ENCODE results near the gene YDJC.
A peak's percentile ranks its signal among the peaks of the same experiment; 100 is the strongest.
"Not testable (repeated sequence)": the region's sequence is repeated elsewhere in the genome, so short reads cannot be mapped to it uniquely, and the experiment has no call there.

Gene YDJC

DNA sequence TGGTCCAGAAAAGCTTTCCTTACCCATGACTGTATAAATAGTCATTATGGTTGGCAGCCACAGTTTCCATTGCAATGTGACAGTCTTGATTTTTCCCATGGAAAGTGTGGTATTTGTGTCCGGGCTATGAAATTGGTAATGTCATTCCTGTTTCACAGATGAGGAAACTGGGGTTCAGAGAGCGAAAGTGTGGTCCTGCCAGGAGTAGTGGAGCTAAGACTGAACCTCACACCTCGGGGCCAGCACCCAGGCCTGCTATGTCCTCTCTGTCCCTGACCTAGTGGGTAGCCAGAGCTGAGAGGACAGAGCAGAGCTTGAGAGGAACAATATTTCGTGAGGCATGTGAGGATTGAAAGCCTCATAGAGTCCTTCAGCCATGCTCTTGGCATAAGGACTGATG, 1.2 kb upstream of the YDJC start:
- no peak for DNase-seq

DNA sequence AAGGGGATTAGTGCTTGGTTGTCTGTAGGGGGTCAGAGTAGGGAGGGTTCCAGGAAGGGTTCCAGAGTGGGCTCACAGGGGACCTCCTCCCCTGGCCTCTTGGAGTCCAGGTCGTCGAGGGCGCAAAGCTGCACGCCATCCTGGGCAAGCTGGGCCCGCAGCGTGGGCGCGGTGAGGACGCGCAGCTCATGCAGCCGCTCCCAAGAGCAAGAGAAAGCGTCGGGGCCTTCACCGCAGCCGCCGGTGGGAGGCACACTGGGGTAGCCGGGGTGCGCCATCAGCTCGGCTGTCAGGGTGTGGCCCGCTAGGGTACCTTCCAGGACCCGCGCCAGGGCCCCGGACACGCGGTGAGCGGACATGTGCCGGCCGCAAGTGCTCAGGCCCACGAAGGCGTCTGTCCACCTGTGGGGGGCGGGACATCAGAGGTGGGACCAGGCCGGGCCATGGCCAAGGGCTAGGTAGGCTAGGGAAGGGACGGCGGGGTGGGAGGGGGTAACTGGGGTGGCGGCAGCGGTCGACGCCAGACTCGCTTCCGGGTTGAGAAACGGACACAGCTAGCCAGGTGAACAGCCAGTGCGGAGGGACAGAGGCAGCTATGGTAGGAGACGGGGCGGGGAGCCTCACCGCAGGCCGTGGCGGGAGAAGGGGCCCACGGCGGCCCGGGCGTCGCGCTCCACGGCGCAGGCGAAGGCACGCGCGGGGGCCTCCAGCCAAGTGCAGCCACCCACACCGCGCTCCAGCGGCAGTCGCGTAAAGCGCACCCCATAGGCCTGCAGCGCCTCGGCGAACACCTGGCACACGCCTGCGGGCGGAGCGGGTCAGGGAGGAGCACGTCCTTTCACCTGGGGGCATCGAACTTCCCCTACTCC, 1.2 kb downstream of the YDJC start:
- DNase-seq, result no peak

DNA sequence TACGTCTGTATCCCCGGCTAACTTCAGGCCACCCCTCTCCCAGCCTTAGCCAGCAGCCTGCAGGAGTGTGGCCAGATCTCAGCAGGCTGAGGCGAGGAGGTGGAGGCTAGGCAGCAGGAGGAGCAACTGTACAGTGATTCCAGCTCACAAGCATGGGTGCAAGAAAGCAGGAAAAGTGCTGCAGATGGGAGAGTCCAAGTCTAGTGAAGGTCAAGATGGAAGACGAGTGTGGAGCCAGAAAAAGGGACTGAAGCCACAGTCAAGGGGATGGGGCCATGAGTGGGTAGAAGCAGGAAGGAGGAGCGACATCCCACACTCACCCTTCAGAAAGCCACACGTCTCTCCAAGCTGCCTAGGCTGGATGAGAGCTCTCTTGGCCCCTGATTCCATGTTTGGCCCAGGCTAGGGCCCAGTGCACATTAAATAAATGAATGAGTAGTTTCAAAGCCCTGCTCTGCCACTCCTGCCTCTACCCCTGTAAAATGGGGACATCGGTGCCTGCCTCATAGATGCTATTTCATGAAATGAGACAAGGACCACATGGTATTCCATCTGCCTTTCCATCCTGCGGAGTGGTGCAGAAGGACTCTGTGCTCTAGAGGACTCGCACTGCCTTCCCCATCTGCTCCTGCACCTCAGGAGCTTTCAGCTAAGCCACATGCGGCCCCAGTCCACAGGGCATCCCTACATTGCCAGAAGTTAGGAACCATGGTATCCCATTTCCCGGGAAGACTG, 2.9 kb downstream of the YDJC start:
- no peak for DNase-seq

DNA sequence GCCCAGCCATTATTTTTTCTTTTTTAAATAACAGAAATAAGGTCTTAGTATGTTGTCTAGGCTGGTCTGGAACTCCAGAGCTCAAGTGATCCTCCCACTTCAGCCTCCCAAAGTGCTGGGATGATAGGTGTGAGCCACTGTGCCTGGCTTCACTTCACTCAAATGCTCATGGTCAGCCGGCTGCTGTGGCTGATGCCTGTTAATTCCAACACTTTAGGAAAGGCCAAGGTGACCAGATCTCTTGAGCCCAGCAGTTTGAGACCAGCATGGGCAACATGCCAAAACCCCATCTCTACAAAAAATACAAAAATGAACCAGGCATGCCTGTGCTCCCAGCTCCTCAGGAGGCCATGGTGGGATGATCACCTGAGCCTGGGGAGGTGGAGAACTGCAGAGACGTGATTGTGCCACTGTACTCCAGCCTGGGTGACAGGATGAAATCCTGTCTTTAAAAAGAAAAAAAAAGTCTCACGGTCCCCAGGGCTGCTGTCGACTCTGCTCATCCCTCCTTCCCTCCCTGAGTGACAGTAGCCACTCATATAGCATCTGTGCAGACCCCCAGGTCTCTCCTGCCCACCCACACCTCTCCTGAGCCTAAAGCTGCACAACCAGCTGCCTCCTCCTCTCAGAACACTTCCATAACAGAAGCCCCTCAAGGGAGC, 3.6 kb downstream of the YDJC start:
- no peak for DNase-seq

DNA sequence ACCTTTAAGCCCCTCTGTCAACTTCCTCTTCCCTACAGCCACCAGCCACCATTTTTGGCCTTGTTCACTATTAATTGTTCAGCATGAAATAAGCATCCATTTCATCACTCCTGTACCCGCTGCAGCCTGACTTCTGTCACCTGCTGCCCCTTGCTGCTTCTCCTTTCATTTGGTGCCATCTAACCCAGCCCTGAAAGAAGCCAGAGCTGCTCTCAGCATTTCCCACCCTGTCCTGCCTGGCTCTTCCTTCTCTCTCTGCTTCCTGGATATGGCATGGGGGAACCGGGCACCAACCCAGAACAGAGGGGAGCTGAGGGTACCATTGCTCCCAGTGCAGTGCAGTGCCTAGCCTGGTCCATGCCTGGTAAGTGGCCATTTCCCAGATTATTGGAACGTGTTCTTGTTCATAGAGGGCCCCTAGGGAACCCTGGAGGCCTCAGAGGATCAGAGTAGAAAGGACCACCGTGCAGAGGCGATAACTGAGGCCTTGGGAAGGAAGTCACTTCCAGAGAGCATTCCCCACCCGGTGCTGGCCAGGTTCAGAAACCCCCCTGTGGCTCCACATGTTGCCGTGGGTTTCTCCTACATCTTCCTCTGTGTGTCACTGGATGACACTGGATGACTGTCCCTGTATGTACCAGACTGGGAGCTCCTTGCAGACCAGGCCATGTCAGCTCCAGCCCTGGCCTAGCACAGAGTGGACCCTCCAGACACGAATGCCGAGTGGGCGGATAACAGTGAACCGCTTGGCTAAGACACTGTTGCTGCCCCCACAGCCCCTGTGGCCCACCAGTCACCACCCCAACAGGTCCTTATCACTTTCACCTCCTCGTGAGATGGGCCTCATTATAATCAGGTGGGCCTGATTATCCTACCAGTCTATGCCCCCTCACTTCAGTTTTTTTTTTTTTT, 4.7 kb downstream of the YDJC start:
- no peak for DNase-seq

DNA sequence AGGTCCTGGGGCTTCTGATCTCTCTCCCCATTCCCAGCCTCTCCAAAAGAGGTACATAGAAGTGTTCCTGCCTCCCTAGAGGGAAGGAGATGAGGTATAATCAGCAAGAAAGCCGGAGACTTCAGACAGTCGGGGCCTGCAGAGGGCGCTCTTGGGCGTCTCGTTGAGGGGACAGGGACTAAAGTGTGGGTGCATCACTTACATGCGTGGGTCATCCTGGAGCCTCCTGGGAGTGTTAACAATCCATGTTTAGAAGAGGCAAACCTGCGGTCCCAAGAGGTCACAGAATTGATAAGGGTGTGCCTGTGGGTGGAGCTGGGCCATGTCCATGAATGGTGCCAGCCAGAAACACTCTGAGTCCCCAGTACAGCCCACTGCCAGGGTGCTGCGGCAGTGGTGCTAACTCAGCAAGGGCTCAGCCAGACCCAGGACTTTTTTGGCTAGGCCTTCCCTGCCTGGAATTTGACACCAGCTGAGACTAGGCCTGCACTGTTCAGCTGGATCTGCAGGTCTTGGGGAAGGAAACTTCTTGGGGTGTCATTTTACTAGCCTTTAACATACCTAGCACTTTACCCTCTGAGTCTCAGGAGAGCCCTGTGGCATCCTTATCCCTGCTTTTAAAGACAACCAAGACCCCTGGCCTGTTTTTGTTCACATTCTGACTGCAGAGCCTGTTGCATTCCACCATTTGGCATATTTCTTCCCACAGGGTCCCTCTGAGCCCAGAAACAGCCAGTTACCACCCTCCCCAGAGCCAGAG, 5.5 kb downstream of the YDJC start:
- DNase-seq, result peak; percentile 40

DNA sequence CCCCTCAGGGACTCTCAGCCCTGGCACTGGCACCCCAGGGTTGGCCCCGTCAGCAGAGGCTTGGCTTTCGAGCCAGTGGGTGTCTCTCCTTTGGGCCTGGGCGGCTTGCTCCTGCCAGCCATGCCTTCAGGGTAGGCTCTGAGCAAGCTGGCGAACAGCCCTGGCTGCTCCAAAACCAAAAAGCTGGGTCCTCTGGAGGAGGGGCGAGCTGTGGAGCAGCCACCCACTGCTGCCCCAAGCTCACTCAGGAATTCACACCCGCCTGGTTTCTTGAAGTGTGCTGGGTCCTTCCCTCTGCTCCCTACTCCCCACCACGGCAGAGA, 6.2 kb downstream of the YDJC start:
- no peak for DNase-seq

DNA sequence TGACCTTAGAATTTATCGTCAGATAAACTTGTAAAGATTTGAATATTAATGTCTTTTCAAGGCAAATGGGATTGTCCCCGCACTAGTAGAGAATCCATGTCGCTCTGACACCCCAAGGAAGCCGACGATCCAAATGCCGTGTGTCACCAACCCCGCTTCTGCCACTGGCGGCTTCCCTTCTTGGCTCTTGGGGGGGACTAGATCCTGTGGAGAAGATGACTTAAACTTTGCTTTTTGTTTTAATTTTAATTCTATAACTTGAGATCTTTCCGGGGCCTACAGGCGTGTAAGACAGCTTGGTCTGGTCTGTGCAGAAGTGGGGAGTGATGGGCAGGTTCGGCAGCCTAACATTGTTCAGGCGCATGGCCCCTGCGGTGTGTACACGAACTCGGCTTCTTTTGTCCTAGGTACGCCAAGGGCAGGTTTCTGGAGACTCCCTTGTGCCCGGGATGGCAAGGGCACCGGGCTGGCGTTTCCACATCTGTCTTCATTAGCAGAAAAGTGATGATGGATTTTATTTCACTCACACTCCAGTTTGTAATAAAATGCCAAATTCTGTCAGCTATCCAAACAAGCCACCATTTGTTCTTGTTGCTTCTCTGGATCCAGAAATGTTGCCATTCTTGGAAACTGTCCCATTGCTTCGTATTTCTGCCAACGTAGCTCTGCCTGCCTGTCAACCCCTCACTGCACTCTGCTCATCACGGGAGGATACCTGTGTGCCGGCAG, 6.7 kb downstream of the YDJC start:
- DNase-seq, result no peak

DNA sequence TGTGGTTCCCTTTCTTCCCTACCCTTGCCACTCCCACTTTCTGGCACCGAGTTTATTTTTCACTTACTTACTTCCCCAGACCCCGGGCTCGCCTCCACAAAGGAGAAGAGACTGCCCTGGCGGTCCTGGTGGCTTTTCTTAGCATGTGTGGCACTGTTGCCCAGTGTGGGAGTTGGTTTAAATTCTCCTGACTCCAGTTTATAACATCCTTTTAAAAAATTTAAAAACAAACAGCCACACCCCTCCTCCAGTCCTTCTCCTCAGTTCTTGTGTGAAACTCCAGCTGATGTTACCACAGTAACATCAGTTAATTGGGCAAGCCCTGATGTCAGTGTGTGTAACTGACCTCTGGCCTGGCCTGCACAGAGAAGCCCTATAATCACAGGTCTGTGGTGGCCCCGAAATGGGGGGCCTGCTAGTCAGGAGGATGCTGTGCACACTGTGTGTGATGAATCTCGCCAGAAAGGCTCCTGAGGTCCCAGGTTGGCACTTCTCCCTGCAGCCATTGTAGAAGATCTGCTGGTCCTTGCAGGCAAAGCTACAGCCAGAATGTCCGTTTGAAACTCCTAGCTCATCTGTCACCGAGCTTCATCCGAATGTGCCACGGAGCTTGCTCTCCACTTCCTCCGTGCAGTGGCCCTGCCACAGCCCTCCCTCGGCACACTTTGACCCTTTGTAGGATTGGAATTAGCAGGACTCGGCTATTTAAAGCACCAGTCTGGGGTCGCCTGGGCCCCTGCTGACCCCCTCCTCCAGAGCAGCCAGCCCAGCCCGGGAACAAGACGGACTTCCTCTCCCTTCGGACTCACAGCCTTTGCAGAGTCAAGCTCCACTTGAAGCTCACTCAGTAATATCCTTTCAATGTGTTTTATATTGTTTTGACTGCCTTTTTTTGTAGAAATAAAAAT, 7.6 kb downstream of the YDJC start:
- DNase-seq, result no peak

DNA sequence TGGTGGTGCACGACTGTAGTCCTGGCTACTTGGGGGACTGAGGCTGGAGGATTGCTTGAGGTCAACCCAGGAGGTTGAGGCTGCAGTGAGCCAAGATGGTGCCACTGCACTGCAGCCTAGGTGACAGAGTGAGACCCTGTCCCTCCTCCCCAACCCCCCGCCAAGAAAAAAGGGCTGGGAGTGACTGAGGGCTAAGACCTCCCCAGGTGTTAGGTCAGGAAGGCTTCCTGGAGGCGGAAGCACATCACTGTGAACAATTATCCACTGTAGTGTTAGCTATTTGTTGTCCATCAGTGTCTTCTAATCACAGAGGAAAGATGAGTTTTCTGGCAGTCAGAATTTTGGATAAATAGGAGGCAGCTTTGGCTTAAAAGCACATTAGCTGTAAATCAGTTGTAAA, 8.8 kb downstream of the YDJC start:
- no peak for DNase-seq

DNA sequence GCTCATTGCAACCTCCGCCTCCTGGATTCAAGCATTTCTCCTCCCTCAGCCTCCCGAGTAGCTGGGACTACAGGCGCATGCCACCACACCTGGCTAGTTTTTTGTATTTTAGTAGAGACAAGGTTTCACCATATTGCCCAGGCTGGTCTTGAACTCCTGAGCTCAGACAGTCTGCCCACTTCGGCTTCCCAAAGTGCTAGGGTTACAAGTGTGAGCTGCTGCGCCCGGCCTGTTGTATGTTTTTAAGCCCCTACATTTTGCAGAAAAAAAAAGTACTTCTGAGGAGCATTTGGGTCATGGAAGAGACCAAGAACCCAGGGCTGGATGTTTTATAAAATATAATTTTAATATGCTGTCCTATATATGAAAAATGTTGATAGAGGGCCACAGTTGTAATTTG, 12.5 kb downstream of the YDJC start:
- DNase-seq, result not testable (repeated sequence)

DNA sequence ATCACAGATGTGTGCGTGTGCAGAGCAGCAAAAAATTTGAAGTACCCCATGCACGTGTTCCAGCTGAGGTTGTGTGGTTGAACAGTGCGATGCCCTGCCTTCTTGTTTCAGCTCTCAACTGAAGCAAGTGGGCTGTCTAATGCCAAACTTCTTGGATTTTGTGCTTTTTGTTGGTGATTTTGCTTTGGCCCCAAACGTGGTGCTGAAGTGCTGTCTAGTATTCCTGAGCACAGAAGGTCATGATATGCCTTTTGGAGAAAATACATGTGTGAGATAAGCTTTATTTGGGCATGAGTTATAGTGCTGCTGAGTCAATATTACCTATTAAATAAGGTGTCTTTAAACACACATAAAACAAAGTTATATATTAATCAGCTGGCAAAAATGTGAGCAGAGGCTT, 14.1 kb downstream of the YDJC start:
- no peak for DNase-seq

DNA sequence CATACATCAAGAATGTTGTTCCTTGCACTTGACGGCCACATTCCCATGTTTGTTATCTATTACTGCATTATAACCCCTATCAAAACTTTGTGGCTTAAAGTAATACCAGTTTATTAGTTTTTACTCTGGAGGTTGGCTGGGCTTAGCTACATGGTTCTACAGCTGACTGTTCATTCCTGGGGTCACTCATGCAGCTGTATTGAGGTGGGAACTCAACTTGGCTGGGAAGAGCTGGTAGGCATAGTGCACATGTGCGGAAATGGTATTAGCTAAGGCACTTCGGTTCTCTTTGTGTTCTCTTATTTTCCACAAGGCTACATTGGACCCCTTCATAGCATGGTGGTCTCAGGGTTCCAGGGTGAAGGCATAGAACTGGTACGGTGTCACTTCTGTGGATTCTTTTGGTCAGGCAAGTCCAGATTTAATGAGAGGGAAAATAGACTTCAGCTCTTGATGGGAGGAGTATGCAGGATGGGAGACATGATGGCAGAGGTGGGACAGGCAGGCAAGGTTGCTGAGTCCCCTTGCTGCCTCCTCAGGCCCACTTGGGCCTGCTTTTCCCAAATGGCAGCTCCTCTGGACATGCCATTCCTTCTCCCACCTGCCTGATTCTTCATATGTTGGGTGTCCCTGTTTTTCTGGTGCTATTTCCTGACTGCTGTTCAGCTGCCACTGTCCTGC, 16.1 kb downstream of the YDJC start:
- DNase-seq, result no peak

DNA sequence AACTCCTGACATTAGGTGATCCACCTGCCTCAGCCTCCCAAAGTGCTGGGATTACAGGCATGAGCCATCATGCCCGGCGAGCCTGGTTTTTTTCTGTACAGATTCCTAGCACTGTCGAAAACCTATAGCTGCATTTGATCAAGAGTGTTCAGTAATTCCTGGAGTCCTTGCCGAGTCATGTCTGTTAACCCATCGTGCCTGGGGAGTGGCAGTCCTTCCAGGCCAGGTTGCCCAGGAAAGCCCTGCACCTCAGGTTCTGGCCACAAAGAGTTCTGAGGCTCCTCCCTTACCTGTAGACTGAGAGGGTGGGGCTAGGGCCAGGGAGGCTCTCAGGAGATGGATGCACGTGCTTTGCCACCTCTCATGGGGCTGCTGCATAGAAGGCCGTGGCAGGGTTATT, 17.0 kb downstream of the YDJC start:
- no peak for DNase-seq

DNA sequence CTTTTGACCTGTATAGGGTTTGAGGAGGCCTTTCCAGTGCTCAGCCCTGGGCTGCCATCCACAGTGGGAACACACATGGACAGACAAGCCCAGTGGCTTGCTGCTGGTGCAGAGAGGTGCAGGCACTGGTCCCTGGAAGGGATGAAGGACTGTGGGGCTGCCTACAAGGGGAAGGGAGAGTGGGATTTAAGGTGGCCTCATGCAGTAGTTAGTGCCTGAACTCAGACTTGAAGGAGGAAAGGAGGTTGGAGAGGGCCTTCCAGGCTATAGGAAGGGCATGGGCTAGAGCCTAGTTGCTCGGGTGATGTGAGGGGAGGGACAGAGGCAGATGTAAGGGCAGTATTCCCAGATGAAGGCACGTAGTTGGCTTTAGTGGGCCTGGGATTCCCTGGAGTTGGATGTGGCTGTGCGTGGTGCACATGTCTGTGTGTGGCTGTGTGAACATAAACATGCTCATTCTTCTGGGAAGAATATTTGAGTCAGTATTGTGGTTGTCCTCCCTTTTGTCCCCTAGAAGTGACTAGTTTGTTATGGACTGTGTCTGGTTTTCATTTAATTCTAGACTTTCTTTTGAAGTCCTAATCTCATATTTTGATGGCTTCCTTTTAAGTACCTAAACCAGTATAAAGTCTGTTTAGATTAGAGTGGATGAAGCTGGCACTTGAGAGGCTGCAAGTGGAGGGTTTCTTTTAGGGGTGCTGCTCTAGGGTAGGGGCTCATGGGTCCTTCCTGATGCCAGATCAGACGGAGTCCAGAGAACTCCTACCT, 18.4 kb downstream of the YDJC start:
- DNase-seq, result no peak

DNA sequence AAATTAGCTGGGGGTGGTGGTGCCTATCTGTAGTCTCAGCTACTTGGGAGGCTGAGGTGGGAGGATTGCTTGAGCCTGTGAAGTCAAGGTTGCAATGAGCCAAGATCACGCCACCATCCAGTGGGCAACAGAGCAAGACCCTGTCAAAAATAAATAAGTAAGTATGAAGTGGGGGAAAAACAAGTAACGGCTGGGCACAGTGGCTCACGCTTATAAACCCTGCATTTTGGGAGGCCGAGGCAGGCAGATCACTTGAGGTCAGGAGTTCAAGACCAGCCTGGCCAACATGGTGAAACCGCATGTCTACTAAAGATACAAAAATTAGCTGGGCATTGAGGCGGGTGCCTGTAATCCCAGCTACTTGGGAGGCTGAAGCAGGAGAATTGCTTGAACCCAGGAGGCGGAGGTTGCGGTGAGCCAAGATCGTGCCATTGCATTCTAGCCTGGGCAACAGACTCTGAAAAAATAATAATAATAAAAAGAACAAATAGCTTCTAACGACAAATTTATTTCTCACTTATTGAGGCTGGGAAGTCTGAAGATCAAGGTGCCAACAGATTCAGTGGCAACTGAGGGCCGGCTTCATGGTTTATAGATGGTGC, 20.2 kb downstream of the YDJC start:
- not testable (repeated sequence) for DNase-seq

DNA sequence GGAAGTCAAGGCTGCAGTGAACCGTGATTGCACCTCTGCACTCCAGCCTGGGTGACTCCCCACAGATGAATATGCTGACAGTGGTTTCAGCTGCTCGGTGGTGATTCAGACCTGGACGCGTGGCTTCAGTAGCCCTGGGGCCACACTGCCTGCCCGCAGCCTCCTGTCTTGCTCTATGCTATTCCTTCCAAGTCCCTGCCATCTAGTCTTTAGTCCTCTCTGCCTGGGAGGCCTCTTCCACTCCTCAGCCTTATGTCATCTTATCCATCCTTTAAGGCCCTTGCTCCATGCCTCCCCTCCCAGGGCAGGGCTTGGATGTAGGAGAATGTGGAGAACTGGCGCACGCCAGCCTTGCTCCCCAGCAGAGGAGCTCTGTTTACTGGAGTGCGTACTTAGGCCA, 23.0 kb downstream of the YDJC start:
- DNase-seq, result no peak

DNA sequence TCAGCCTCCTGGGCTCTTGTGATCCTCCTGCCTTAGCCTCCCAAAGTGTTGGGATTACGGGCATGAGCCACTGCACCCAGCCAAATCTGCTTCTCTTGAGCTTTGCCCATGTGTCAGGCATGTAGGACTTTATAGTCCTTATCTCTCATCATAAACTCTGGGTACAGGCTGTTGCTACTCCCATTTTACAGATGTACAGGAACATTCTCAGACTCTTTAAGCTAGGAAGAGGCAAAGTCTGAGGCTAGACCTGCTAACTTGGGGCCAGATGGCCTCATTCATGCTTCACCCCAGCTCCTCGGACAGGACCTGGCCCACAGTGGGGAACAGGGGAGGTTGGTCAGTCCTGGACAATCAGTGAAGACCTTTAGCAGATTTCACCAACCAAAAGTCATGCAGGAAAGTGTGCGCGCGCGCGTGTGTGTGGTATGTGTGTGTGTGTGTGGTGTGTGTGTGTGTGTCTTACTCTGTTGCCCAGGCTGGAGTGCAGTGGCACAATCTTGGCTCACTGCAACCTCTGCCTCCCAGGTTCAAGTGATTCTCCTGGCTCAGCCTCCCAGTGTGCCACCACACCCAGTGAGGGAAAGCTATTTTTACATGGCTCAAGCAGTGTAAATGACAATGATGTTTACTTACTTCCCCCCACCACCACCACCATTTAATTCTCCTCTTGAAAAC, 23.8 kb downstream of the YDJC start:
- DNase-seq, result no peak
